Nephron progenitor cell (in vitro differentiated cells): ENCODE data around the gene PTPRF.

Source experiments
- DNase-seq: peaks from one replicate; pipeline ENCODE4 v3.0.0; 2021
- H3K27ac Mint-ChIP-seq: 2 replicates; pipeline ENCODE4 v1.8.0; 2021; ENCODE audit warnings: mild to moderate bottlenecking, moderate library complexity, mixed read lengths
- H3K27me3 Mint-ChIP-seq: 2 replicates; pipeline ENCODE4 v1.8.0; 2021; ENCODE audit warnings: mild to moderate bottlenecking, low read depth, mixed read lengths; ENCODE audit not compliant: poor library complexity
- H3K36me3 Mint-ChIP-seq: 2 replicates; pipeline ENCODE4 v1.8.0; 2021; ENCODE audit warnings: low read depth, mixed read lengths
- H3K4me1 Mint-ChIP-seq: 2 replicates; pipeline ENCODE4 v1.8.0; 2021; ENCODE audit warnings: mixed read lengths
- H3K4me3 Mint-ChIP-seq: 2 replicates; pipeline ENCODE4 v1.8.0; 2021; ENCODE audit warnings: mild to moderate bottlenecking, moderate library complexity, mixed read lengths
- H3K9me3 Mint-ChIP-seq: 2 replicates; pipeline ENCODE4 v1.8.0; 2021; ENCODE audit warnings: mild to moderate bottlenecking, moderate library complexity, mixed read lengths
- TF ChIP-seq, protein P1 (sequence below): fragments of 200-600 bp; sonication (generic); IDR thresholded peaks from 2 replicates; pipeline ENCODE4 v1.5.0; 2021; ENCODE audit warnings: antibody characterized with exemption

The PTPRF gene

GRCh38 chr1:43549921-43550597, 19.4 kb downstream of the PTPRF start:
- peak overlapping the region; percentile 30 for H3K27ac Mint-ChIP-seq

DNA sequence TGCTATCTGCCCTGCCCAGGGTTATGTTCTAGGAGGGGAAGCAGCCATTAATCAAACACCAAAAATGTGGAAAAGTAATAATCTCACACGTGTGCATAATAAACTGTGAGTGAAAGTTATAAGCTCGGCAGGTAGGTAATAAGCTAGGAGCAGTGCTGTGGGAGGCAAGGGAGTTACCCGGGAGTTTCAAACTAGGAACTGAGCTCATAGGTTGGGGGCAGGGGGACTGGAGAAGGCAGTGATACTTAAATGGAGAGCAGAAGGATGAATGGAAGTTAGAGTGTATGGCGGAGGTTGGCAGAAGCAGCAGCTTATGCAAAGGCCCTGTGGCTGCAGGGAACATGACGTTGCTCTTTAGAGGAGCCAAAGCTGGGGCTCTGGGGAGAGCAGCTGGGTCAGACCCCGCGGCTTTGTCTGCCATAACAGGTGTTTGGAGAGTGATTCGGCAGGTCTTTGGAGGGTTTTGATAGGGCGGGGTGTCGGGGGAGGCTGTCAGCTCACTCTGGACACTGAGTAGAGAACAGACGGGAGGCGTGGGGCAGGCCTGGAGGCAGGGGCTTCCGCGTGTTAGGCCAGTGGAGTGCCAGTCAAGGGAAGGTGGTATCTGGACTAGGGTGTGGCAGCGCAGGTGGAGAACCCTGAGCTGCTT, 20.0 kb downstream of the PTPRF start:
- H3K27me3 Mint-ChIP-seq: peaks cover 2% of the 10 kb centered on the region
- H3K27ac Mint-ChIP-seq: peak overlapping the region; percentile 30
- H3K9me3 Mint-ChIP-seq: no peaks in the 10 kb centered on the region
- DNase-seq: no peak
- peaks cover 84% of the 10 kb centered on the region for H3K4me1 Mint-ChIP-seq
- TF ChIP-seq, protein P1, sequence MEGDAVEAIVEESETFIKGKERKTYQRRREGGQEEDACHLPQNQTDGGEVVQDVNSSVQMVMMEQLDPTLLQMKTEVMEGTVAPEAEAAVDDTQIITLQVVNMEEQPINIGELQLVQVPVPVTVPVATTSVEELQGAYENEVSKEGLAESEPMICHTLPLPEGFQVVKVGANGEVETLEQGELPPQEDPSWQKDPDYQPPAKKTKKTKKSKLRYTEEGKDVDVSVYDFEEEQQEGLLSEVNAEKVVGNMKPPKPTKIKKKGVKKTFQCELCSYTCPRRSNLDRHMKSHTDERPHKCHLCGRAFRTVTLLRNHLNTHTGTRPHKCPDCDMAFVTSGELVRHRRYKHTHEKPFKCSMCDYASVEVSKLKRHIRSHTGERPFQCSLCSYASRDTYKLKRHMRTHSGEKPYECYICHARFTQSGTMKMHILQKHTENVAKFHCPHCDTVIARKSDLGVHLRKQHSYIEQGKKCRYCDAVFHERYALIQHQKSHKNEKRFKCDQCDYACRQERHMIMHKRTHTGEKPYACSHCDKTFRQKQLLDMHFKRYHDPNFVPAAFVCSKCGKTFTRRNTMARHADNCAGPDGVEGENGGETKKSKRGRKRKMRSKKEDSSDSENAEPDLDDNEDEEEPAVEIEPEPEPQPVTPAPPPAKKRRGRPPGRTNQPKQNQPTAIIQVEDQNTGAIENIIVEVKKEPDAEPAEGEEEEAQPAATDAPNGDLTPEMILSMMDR: no peak
- H3K4me3 Mint-ChIP-seq: peak overlapping the region; percentile 62
- peaks cover 29% of the 10 kb centered on the region for H3K36me3 Mint-ChIP-seq

More at GRCh38 chr1:43549921-43550597, 19.4 kb downstream of the PTPRF start:
- no peaks in the 10 kb centered on the region for H3K9me3 Mint-ChIP-seq
- peaks cover 90% of the 10 kb centered on the region for H3K4me1 Mint-ChIP-seq
- H3K36me3 Mint-ChIP-seq: peaks cover 23% of the 10 kb centered on the region
- peak; percentile 72 for DNase-seq
- peaks cover 2% of the 10 kb centered on the region for H3K27me3 Mint-ChIP-seq
- TF ChIP-seq, protein P1: no peak
- peak overlapping the region; percentile 62 for H3K4me3 Mint-ChIP-seq

GRCh38 chr1:43551396-43551888, 20.8 kb downstream of the PTPRF start:
- H3K36me3 Mint-ChIP-seq: peaks cover 36% of the 10 kb centered on the region
- no peaks in the 10 kb centered on the region for H3K9me3 Mint-ChIP-seq
- no peak for DNase-seq
- peaks cover 77% of the 10 kb centered on the region for H3K4me1 Mint-ChIP-seq
- TF ChIP-seq, protein P1: no peak
- H3K27me3 Mint-ChIP-seq: peaks cover 2% of the 10 kb centered on the region
- H3K4me3 Mint-ChIP-seq: no peak overlapping the region
- no peak overlapping the region for H3K27ac Mint-ChIP-seq

- no peak for DNase-seq
- Mint-ChIP-seq H3K27ac (no peak overlapping the region), H3K4me1 (peaks cover 69% of the 10 kb centered on the region), H3K4me3 (no peak overlapping the region), H3K9me3 (no peaks in the 10 kb centered on the region), H3K36me3 (peaks cover 34% of the 10 kb centered on the region), H3K27me3 (peaks cover 2% of the 10 kb centered on the region)
- TF ChIP-seq, protein P1: no peak
These were observed 21.5 kb downstream of the PTPRF start for GRCh38 chr1:43552059-43552742.

GRCh38 chr1:43552813-43553212, 22.1 kb downstream of the PTPRF start:
- Mint-ChIP-seq H3K9me3 (no peaks in the 10 kb centered on the region), H3K4me1 (peaks cover 63% of the 10 kb centered on the region), H3K27ac (no peak overlapping the region), H3K36me3 (peaks cover 34% of the 10 kb centered on the region), H3K27me3 (peaks cover 2% of the 10 kb centered on the region), H3K4me3 (no peak overlapping the region)
- no peak for DNase-seq
- TF ChIP-seq, protein P1: no peak
